Breast epithelium (tissue), 3 donors: Measurements from ENCODE around the gene IGF1R.

Experiments used
- CTCF ChIP-seq, 3 donors: fragments of 450-650 bp; IDR thresholded peaks; one replicate each; pipeline ENCODE4 v1.5.1; 2016 to 2017; ENCODE audit warnings: antibody characterized with exemption in 3 of 3, mild to moderate bottlenecking in 3 of 3, moderate library complexity in 3 of 3
- POLR2A ChIP-seq: fragments of 450-650 bp; IDR thresholded peaks from one replicate; pipeline ENCODE4 v1.6.1; 2016; ENCODE audit warnings: antibody characterized with exemption, mild to moderate bottlenecking, moderate library complexity
- POLR2AphosphoS5 ChIP-seq, 3 donors: sonication (generic); formaldehyde crosslinking; IDR thresholded peaks; one replicate each; pipeline ENCODE4 v1.6.1; 2017; ENCODE audit warnings: antibody characterized with exemption in 3 of 3

GRCh38 chr15:98949624-98950023, 301.3 kb downstream of the IGF1R start:
- no peak for TF ChIP-seq CTCF (IDR thresholded peaks at IDR 0.05)
- TF ChIP-seq POLR2A = no peak
- TF ChIP-seq POLR2AphosphoS5 (IDR thresholded peaks at IDR 0.05) = no peak
